ENCODE data around the gene AP1B1. TPM values are rescaled to one million over a fixed set of nuclear protein-coding genes. Genes with fewer than 3 reads are reported as not detected.

Gene AP1B1
- total and polyA plus RNA-seq, 2 of the 8 experiments (the other 6 are each of a cell fraction or from before 2014, with no cell fraction given) = 64.2 to 86.8 TPM

- TF ChIP-seq, protein P1, sequence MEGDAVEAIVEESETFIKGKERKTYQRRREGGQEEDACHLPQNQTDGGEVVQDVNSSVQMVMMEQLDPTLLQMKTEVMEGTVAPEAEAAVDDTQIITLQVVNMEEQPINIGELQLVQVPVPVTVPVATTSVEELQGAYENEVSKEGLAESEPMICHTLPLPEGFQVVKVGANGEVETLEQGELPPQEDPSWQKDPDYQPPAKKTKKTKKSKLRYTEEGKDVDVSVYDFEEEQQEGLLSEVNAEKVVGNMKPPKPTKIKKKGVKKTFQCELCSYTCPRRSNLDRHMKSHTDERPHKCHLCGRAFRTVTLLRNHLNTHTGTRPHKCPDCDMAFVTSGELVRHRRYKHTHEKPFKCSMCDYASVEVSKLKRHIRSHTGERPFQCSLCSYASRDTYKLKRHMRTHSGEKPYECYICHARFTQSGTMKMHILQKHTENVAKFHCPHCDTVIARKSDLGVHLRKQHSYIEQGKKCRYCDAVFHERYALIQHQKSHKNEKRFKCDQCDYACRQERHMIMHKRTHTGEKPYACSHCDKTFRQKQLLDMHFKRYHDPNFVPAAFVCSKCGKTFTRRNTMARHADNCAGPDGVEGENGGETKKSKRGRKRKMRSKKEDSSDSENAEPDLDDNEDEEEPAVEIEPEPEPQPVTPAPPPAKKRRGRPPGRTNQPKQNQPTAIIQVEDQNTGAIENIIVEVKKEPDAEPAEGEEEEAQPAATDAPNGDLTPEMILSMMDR (IDR thresholded peaks at IDR 0.05; ENCODE audit: control extremely low read depth in 1 of 3, insufficient read depth in 1 of 3, low read depth in 1 of 3, low read length in 3 of 3) = no peak
- TF ChIP-seq RFX5 (IDR thresholded peaks at IDR 0.05; ENCODE audit: borderline replicate concordance, low read depth, low read length) = no peak
- no peak for TF ChIP-seq ZNF274 (IDR thresholded peaks at IDR 0.05; ENCODE audit: borderline replicate concordance, extremely low read depth, low read length)
- TF ChIP-seq E2F6 (IDR thresholded peaks at IDR 0.05) = no peak
- no peak for TF ChIP-seq SP2 (IDR thresholded peaks at IDR 0.05; ENCODE audit: low read length)
- TF ChIP-seq SUZ12 (IDR thresholded peaks at IDR 0.05; ENCODE audit: low read length) = no peak
- no peak for TF ChIP-seq NANOG (IDR thresholded peaks at IDR 0.05; ENCODE audit: insufficient read depth, low read depth, low read length, poor library complexity, severe bottlenecking)
- TF ChIP-seq KDM5A (IDR thresholded peaks at IDR 0.05; ENCODE audit: low read length) = no peak
- TF ChIP-seq RBBP5 (IDR thresholded peaks at IDR 0.05; ENCODE audit: borderline replicate concordance, low read depth, low read length) = no peak
- TF ChIP-seq KDM4A (IDR thresholded peaks at IDR 0.05; ENCODE audit: low read depth, low read length, severe bottlenecking) = no peak
- TF ChIP-seq NRF1 (IDR thresholded peaks at IDR 0.05; ENCODE audit: low read depth, low read length) = no peak
- TF ChIP-seq SRF (IDR thresholded peaks at IDR 0.05; ENCODE audit: low read depth, low read length) = no peak
Observed at GRCh38 chr22:29309332-29310064, 78.9 kb downstream of the AP1B1 start (continued).

All from H1 (cell line).